ENCODE data around the gene PSENEN.

The PSENEN gene

DNA sequence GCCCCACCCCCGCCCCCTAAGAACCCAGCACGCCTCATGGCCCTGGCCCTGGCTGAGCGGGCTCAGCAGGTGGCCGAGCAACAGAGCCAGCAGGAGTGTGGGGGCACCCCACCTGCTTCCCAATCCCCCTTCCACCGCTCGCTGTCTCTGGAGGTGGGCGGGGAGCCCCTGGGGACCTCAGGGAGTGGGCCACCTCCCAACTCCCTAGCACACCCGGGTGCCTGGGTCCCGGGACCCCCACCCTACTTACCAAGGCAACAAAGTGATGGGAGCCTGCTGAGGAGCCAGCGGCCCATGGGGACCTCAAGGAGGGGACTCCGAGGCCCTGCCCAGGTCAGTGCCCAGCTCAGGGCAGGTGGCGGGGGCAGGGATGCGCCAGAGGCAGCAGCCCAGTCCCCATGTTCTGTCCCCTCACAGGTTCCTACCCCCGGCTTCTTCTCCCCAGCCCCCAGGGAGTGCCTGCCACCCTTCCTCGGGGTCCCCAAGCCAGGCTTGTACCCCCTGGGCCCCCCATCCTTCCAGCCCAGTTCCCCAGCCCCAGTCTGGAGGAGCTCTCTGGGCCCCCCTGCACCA is 41.9 kb downstream of the PSENEN start:
- no peak overlapping the region for H3K9ac ChIP-seq (ENCODE audit: low read length)
- no peaks in the 10 kb centered on the region for H3K9me3 ChIP-seq (ENCODE audit: insufficient read depth, low read length)
- H4K20me1 ChIP-seq (ENCODE audit: low read depth, low read length): no peaks in the 10 kb centered on the region
- no peaks in the 10 kb centered on the region for H3K79me2 ChIP-seq (ENCODE audit: insufficient read depth, low read length)
- TF ChIP-seq EZH2phosphoT487 (conservative IDR thresholded peaks at IDR 0.05; ENCODE audit: low read length): no peak
- TF ChIP-seq, protein P1, sequence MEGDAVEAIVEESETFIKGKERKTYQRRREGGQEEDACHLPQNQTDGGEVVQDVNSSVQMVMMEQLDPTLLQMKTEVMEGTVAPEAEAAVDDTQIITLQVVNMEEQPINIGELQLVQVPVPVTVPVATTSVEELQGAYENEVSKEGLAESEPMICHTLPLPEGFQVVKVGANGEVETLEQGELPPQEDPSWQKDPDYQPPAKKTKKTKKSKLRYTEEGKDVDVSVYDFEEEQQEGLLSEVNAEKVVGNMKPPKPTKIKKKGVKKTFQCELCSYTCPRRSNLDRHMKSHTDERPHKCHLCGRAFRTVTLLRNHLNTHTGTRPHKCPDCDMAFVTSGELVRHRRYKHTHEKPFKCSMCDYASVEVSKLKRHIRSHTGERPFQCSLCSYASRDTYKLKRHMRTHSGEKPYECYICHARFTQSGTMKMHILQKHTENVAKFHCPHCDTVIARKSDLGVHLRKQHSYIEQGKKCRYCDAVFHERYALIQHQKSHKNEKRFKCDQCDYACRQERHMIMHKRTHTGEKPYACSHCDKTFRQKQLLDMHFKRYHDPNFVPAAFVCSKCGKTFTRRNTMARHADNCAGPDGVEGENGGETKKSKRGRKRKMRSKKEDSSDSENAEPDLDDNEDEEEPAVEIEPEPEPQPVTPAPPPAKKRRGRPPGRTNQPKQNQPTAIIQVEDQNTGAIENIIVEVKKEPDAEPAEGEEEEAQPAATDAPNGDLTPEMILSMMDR (IDR thresholded peaks at IDR 0.05; ENCODE audit: insufficient read depth, low read length, poor library complexity, severe bottlenecking): no peak
- no peaks in the 10 kb centered on the region for H3K9me2 ChIP-seq (replicated peaks; ENCODE audit: insufficient read depth, low read length)
- H3K4me3 ChIP-seq (ENCODE audit: insufficient read depth, low read length, poor library complexity, severe bottlenecking): no peak overlapping the region
- H3K4me2 ChIP-seq (ENCODE audit: low read depth, low read length, poor library complexity, severe bottlenecking): no peak overlapping the region
- no peaks in the 10 kb centered on the region for H3F3A ChIP-seq (ENCODE audit: insufficient read depth)
- H3K27me3 ChIP-seq (ENCODE audit: low read length): no peaks in the 10 kb centered on the region
- no peak overlapping the region for H2AFZ ChIP-seq (ENCODE audit: low read depth, low read length, severe bottlenecking)
- no peak overlapping the region for H3K27ac ChIP-seq (ENCODE audit: low read depth, low read length)
- H3K36me3 ChIP-seq (ENCODE audit: low read length): no peaks in the 10 kb centered on the region

DNA sequence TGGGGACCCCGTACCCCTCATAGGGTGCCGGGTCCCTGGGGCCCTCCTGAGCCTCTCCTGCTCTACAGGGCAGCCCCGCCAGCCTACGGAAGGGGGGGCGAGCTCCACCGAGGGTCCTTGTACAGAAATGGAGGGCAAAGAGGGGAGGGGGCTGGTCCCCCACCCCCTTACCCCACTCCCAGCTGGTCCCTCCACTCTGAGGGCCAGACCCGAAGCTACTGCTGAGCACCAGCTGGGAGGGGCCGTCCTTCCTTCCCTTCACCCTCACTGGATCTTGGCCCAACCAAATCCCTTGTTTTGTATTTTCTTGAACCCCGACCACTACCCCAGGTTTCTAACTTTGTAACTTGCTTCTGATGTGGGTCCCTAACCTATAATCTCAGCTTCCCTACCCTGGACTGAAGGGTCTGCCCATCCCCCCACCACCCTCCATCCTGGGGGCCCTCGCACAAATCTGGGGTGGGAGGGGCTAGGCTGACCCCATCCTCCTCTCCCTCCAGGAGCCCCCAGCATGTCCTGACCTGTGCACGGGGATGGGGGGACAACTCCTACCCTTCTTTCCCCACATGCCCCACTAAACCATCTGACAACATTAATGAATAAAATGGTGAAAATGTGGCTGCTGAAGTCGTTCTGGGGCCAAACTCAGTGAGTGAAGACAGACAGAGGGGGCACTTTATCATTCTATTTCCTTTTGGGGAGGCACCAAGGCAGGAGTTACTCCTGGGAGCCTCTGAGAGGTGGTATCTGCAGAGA is 42.9 kb downstream of the PSENEN start:
- H3K27ac ChIP-seq (ENCODE audit: low read depth, low read length): no peak overlapping the region
- TF ChIP-seq EZH2phosphoT487 (conservative IDR thresholded peaks at IDR 0.05; ENCODE audit: low read length): no peak
- TF ChIP-seq, protein P1 (IDR thresholded peaks at IDR 0.05; ENCODE audit: insufficient read depth, low read length, poor library complexity, severe bottlenecking): no peak
- H4K20me1 ChIP-seq (ENCODE audit: low read depth, low read length): no peaks in the 10 kb centered on the region

DNA sequence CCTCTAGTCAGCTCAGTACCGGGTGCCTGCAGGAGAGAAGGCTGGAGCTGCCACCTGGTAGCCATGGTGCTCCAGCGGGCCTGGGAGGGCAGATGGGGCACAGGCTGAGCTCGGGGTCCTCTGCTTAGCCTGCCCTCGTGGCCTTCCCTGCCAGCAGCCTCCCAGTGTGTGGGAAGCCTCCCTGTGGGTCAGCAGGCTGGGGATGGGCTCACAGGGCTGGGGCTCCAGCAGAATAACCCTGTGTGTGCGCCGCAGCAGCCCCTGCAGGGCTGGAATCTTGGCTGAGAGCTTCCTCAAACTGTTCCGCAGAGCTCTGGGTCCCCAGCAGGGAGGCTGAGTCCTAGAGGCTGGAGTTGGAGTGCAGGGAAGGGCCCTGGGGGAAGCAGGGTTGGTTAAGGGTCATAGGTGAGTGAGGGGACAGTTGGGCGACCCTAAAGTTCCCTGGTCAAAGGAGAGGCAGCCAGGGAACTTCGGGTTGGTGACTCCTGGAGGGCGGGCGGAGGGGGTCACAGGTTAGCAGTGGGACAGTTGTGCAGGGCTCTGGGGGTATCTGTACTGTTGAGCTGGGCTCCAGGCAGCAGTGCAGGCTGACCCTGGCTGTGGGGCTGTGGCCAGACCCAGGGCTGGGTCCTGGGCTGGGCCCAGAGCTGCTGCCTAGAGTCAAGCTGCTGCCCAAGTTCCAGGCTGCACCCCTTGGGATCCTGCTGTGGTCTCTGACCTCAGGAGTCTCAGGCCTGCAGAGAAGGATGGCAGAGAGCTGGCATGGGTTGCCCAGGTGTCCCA is 43.9 kb downstream of the PSENEN start:
- Histone ChIP-seq H3K79me2 (ENCODE audit: insufficient read depth, low read length) (no peaks in the 10 kb centered on the region), H3K4me3 (ENCODE audit: insufficient read depth, low read length, poor library complexity, severe bottlenecking) (no peak overlapping the region), H3K9me2 (replicated peaks; ENCODE audit: insufficient read depth, low read length) (no peaks in the 10 kb centered on the region), H3K27me3 (ENCODE audit: low read length) (no peaks in the 10 kb centered on the region), H3K27ac (ENCODE audit: low read depth, low read length) (no peak overlapping the region), H4K20me1 (ENCODE audit: low read depth, low read length) (no peaks in the 10 kb centered on the region), H2AFZ (ENCODE audit: low read depth, low read length, severe bottlenecking) (no peak overlapping the region), H3K9me3 (ENCODE audit: insufficient read depth, low read length) (no peaks in the 10 kb centered on the region), H3K4me2 (ENCODE audit: low read depth, low read length, poor library complexity, severe bottlenecking) (no peak overlapping the region), H3K36me3 (ENCODE audit: low read length) (no peaks in the 10 kb centered on the region), H3F3A (ENCODE audit: insufficient read depth) (no peaks in the 10 kb centered on the region), H3K9ac (ENCODE audit: low read length) (no peak overlapping the region)
- TF ChIP-seq, protein P1 (IDR thresholded peaks at IDR 0.05; ENCODE audit: insufficient read depth, low read length, poor library complexity, severe bottlenecking): no peak
- no peak for TF ChIP-seq EZH2phosphoT487 (conservative IDR thresholded peaks at IDR 0.05; ENCODE audit: low read length)

More for the DNA sequence above, 42.9 kb downstream of the PSENEN start:
- no peaks in the 10 kb centered on the region for H3K9me3 ChIP-seq (ENCODE audit: insufficient read depth, low read length)
- no peaks in the 10 kb centered on the region for H3K36me3 ChIP-seq (ENCODE audit: low read length)
- H3F3A ChIP-seq (ENCODE audit: insufficient read depth): no peaks in the 10 kb centered on the region
- H3K9ac ChIP-seq (ENCODE audit: low read length): no peak overlapping the region
- no peaks in the 10 kb centered on the region for H3K9me2 ChIP-seq (replicated peaks; ENCODE audit: insufficient read depth, low read length)
- no peak overlapping the region for H3K4me2 ChIP-seq (ENCODE audit: low read depth, low read length, poor library complexity, severe bottlenecking)
- no peaks in the 10 kb centered on the region for H3K27me3 ChIP-seq (ENCODE audit: low read length)
- H3K4me3 ChIP-seq (ENCODE audit: insufficient read depth, low read length, poor library complexity, severe bottlenecking): no peak overlapping the region
- H2AFZ ChIP-seq (ENCODE audit: low read depth, low read length, severe bottlenecking): no peak overlapping the region
- H3K79me2 ChIP-seq (ENCODE audit: insufficient read depth, low read length): no peaks in the 10 kb centered on the region
